ENCODE measurements around the gene OR5B12.
"Not testable (repeated sequence)": the region's sequence is repeated elsewhere in the genome, so short reads cannot be mapped to it uniquely, and the experiment has no call there.

Gene OR5B12

GRCh38 chr11:58442136-58442535 lies at the start of gene OR5B12:
OR5B12 (minus strand) TSS chr11:58442236; CDS start chr11:58440151, 2,085 bp downstream.
- no peak for DNase-seq (ENCODE audit: low read depth in 2 of 2)

- DNase-seq (ENCODE audit: low read depth in 2 of 2): no peak
These were observed 48.8 kb upstream of the OR5B12 start for GRCh38 chr11:58490827-58491226.

DNA sequence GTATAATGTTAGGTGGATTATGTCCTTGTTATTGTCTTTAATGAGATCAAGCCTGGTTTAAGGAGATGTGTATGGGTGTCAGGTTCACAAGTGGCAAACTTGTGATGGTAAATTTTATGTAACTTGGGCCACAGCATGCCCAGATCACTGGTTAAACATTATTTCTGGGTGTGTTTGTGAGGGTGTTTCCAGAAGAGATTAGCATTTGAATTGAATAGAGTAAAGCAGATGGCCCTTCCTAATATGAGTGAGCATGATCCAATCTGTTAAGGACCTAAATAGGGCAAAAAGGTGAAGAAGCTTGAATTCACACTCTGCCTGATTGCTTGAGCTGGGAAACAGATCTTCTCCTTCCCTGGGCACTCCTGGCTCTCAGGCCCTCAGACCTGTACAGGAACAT lies 45.1 kb upstream of the OR5B12 start:
- DNase-seq (ENCODE audit: low read depth in 2 of 2): no peak

DNA sequence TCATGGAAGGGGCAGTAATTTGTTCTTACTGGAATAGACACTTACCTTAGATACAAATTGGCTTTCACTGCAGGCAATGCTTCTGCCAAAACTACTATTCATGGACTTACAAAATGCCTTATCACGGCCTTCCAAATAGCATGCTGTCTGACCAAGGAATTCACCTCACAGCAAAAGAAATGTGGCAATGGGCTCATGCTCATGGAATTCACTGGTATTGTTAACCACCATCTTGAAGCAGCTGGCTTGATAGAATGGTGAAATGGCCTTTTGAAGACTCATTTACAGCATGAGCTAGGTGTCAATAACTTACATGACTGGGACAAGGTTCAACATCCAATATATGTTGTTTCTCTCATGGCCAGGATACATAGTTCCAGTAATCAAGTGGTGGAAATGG lies 43.9 kb upstream of the OR5B12 start:
- DNase-seq (ENCODE audit: low read depth in 2 of 2): no peak

GRCh38 chr11:58471892-58472291 lies 29.9 kb upstream of the OR5B12 start:
- no peak for DNase-seq (ENCODE audit: low read depth in 2 of 2)

- DNase-seq (ENCODE audit: low read depth in 2 of 2): no peak
These were observed 24.3 kb upstream of the OR5B12 start for GRCh38 chr11:58466293-58466692.

DNA sequence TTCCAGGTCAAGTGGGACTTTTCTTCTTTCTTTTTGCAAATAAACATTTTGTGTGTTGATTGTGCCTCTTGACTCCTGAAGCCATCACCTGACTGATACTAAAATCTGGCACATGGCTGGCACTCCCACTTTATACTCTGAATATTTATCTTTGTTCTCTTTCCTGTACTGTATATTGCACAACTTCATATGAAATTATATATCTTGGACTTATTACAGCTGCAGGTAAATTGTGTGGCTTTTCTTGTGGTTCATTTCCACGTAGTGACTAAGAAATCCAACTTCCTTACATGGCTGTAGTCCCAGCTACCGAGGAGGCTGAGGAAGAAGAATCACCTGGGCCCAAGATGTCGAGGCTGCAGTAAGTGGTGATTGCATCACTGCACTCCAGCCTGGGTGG lies 23.7 kb upstream of the OR5B12 start:
- no peak for DNase-seq (ENCODE audit: low read depth in 2 of 2)

- no peak for DNase-seq (ENCODE audit: low read depth in 2 of 2)
These were observed 9.5 kb upstream of the OR5B12 start for GRCh38 chr11:58451585-58451984.

- DNase-seq (ENCODE audit: low read depth in 2 of 2): no peak
These were observed 4.3 kb upstream of the OR5B12 start for GRCh38 chr11:58446294-58446693.

DNA sequence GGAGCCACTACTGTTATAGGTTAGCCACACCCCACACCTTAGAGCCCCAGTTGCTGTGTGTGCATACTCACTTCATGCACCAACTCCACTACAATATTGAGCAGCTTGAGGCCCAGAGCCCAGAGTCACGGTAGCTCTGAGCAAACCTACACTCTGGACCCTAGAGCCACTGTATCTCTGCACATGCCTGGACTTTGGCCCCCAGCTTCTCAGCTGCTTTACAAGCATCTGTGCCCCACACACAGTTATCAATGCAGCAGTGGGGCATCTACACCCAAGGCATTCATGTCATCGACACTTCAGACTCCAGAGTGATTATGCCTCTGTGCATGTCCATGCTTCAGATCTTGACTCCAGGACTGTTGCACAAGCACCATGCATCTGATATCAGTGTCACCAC lies 2.3 kb upstream of the OR5B12 start:
- DNase-seq (ENCODE audit: low read depth in 2 of 2): no peak

GRCh38 chr11:58438486-58438885 lies 3.5 kb downstream of the OR5B12 start:
- no peak for DNase-seq (ENCODE audit: low read depth in 2 of 2)

DNA sequence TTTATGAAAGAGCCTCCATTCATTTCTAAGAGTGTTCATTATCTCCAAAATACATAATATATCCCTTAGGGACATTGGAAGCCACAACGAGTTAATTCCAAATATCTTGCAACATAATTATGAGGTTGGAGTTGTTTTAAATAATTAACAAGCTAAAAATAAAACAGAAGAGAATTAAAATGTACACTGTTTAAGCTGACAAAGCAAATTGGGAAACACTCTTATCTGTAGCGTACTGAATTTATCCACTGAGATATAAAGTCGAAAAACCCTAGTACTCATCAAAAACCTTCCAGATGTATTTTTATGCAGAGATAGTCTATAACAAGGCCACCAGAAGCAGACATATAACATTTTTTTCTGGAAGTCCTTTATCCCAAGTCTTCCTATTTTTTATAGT lies 7.8 kb downstream of the OR5B12 start:
- no peak for DNase-seq (ENCODE audit: low read depth in 2 of 2)

GRCh38 chr11:58433638-58434203 lies 8.3 kb downstream of the OR5B12 start:
- DNase-seq (ENCODE audit: low read depth in 2 of 2): no peak

DNA sequence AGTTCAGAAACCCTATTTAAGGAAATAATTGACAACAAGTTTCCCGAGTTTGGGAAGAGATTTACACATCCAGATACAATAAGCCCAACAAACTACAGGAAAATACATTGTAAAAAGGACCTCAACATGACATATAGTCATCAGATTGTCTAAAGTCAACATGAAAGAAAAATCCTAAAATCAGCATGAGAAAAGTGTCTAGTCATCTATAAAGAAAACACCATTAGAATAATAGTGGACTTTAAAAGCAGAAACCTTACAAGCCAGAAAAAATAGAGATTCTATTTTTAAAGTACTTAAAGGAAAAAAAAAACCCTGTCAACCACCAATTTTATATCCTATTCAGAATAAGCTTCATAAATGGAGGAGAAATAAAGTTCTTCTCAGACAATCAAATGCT lies 12.8 kb downstream of the OR5B12 start:
- no peak for DNase-seq (ENCODE audit: low read depth in 2 of 2)

DNA sequence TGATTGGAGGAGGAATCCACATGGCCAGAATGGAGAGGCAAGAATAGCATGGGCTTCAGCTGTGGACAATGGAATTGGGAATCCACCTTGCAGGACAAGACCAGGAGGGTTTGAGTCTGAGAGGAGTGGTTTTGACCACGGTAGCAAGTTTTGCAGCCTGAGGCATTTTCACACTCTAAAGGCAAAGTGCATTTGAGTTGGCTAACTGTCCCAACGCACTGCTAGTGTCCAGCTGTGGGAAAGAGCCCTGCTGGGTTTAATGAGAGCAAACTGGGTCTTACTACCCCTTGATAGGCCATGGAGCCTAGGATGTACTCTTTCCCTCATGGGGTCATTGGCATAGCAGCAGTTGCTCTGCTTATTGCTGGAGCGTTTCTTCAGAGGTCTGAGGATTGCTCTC lies 14.0 kb downstream of the OR5B12 start, which contains the start of gene OR5B2:
Gene OR5B2 (minus strand): TSS at position 101 of the 400 bp plus-strand sequence. CDS start 4,860 bp downstream, outside the sequence.
- DNase-seq (ENCODE audit: low read depth in 2 of 2): no peak

DNA sequence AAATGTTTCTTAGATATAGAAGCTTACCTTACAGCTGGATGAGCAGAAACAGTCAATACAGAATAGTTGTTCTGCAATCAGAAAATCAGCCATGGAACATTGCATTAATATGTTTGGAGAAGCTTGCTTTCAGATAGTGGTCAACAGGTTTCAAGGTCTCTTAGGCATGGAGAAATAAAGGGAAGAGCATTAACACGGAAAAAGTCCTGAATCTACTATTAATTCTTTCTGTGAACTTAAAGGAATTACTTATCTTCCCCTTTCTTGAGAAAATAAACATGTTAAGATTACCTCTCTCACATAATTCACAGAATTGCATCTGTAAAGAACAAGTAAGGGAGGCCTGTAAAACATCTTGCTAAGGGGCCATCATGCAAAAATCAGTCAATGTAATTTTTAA lies 35.3 kb downstream of the OR5B12 start, which contains the start of gene OR5B3:
Gene OR5B3 (minus strand): TSS at position 101 of the 400 bp plus-strand sequence. CDS start 3,465 bp downstream, outside the sequence.
- DNase-seq (ENCODE audit: low read depth in 2 of 2): no peak

GRCh38 chr11:58399622-58400021 lies 42.4 kb downstream of the OR5B12 start:
- DNase-seq (ENCODE audit: low read depth in 2 of 2): not testable (repeated sequence)

- DNase-seq (ENCODE audit: low read depth in 2 of 2): no peak
These were observed 46.5 kb downstream of the OR5B12 start for GRCh38 chr11:58395581-58395980.

DNA sequence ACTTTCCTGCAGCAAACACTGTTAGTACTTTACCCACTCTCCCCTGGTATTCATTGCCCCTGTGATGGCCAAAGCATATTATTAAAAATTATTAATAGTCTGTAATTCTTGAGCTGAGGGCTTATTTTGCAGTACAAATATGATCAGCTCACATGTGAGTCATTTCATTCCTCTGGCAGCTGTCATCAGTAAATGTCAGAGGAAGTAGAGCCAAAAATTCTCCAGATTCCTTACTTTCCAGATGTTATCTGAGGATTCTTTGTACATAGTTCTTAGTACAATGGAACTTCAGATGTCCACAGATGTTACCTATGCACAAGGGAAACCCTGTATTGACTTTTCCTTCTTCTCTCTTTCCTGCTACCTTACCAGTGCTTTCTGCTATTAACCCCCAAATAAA lies 47.8 kb downstream of the OR5B12 start:
- DNase-seq (ENCODE audit: low read depth in 2 of 2): no peak

- DNase-seq (ENCODE audit: low read depth in 2 of 2): no peak
These were observed 49.3 kb downstream of the OR5B12 start for GRCh38 chr11:58392746-58393145.

DNA sequence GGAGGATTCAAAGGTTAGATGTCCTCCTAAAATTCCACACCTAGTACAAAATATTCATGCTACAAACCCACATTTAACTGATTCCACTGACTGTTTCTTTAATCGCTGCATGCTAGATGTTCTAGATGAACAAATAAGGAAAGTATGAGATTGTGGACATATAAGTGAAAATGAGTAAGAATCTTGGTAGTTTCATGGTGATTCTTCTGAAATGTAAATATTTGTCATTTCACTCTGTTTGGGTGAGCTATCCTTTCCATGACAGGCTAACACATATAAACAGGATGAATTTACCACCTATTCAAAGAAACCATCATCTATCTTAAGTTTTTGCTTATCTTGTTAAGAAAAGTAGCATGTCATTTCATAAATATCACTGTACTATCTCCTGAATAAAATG lies 50.2 kb downstream of the OR5B12 start:
- DNase-seq (ENCODE audit: low read depth in 2 of 2): no peak

DNA sequence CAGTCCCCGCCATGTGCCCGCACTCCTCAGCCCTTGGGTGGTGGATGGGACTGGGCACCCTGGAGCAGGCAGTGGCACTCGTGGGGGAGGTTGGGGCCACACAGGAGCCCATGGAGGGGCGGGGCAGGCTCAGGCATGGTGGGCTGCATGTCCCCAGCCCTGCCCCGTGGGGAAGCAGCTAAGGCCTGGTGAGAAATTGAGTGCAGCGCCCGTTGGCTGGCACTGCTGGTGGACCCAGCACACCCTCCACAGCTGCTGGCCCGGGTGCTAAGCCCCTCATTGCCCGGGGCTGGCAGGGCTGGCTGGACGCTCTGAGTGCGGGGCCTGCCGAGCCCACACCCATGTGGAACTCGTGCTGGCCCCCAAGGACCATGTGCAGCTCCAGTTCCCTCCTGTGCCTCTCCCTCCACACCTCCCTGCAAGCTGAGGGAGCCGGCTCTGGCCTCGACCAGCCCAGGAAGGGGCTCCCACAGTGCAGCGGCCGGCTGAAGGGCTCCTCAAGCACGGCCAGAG lies 51.4 kb downstream of the OR5B12 start:
- no peak for DNase-seq (ENCODE audit: low read depth in 2 of 2)

All from stimulated activated CD8-positive, alpha-beta memory T cell treated with anti-CD3 and anti-CD28 coated beads, Interleukin-7, amount 100 ng/mL, for 1 hour (primary cell).